Colonic mucosa (tissue), 4 donors: ENCODE measurements around the gene ERN1. TPM values are rescaled to one million over a fixed set of nuclear protein-coding genes. Genes with fewer than 3 reads are reported as not detected.
"Not testable (repeated sequence)": the region's sequence is repeated elsewhere in the genome, so short reads cannot be mapped to it uniquely, and the experiment has no call there.

Experiments
- DNase-seq: peaks from one replicate; pipeline ENCODE4 v3.0.0-alpha.2; 2020
- H3K27ac ChIP-seq: fragments of 200-600 bp; one replicate; pipeline ENCODE4 v1.8.0; 2021
- H3K27me3 ChIP-seq: fragments of 200-600 bp; one replicate; pipeline ENCODE4 v1.8.0; 2021
- H3K36me3 ChIP-seq: fragments of 200-600 bp; one replicate; pipeline ENCODE4 v1.8.0; 2021
- H3K4me1 ChIP-seq: fragments of 200-600 bp; one replicate; pipeline ENCODE4 v1.8.0; 2021; ENCODE audit warnings: mild to moderate bottlenecking
- H3K4me3 ChIP-seq: fragments of 200-600 bp; one replicate; pipeline ENCODE4 v1.8.0; 2021
- H3K9ac ChIP-seq, 2 donors: one replicate each; pipeline ENCODE4 v1.7.0; 2013; ENCODE audit warnings: control low read depth in 2 of 2, low read depth in 2 of 2, low read length in 2 of 2
- H3K9me3 ChIP-seq: fragments of 200-600 bp; one replicate; pipeline ENCODE4 v1.8.0; 2021
- CTCF ChIP-seq: fragments of 200-600 bp; IDR thresholded peaks from one replicate; pipeline ENCODE4 v1.8.0; 2022; ENCODE audit warnings: antibody characterized with exemption, mild to moderate bottlenecking
- intact Hi-C: fragments of 100-400 bp; cut with DNase I; formaldehyde crosslinking; loops from one replicate; pipeline ENCODE4 v1.14.1; 2022
- total RNA-seq, 2 donors: library from RNA; stranded (reverse); fragmentation: NEBNext Ultra II Directional in 1 of 2; extraction: Animal tissue kit (Norgen Biotek cat#: 25700) in 1 of 2; gene quantifications; one replicate each; pipeline ENCODE4 v1.2.1, GENCODE V29; 2021
- donor health status: healthy.
- donor health status: DM: no; HTN: no; CAD: no.
- donor health status: DM: no; HTN: no; CAD: no.

The ERN1 gene
- total RNA-seq, 2 donors from 2014 or later: 19.2 to 19.6 TPM

- Histone ChIP-seq H3K27ac (no peak overlapping the region), H3K9ac (no peak overlapping the region), H3K4me1 (peaks cover 3% of the 10 kb centered on the region), H3K4me3 (no peak overlapping the region), H3K36me3 (no peaks in the 10 kb centered on the region), H3K27me3 (no peaks in the 10 kb centered on the region), H3K9me3 (no peaks in the 10 kb centered on the region)
- no peak for TF ChIP-seq CTCF
- no peak for DNase-seq
- intact Hi-C loops: no loop called here
Measured at GRCh38 chr17:64008346-64008745, 121.6 kb downstream of the ERN1 start.

GRCh38 chr17:64007838-64008282, 122.1 kb downstream of the ERN1 start:
- intact Hi-C loops: no loop called here
- Histone ChIP-seq H3K4me3 (no peak overlapping the region), H3K9me3 (no peaks in the 10 kb centered on the region), H3K27ac (no peak overlapping the region), H3K9ac (no peak overlapping the region), H3K36me3 (no peaks in the 10 kb centered on the region), H3K4me1 (peaks cover 3% of the 10 kb centered on the region), H3K27me3 (no peaks in the 10 kb centered on the region)
- no peak for TF ChIP-seq CTCF
- peak; percentile 34 for DNase-seq

- H3K4me1 ChIP-seq, H3K4me3 ChIP-seq, H3K36me3 ChIP-seq, H3K9ac ChIP-seq, H3K9me3 ChIP-seq, H3K27ac ChIP-seq, intact Hi-C loops, H3K27me3 ChIP-seq: not testable (repeated sequence)
- peak; percentile 16 for DNase-seq
Measured at GRCh38 chr17:64007089-64007837, 122.7 kb downstream of the ERN1 start.

- peak; percentile 49 for DNase-seq
- Histone ChIP-seq H3K27ac (no peak overlapping the region), H3K9ac (peak overlapping the region in 1 of 2 donors; percentile 9), H3K9me3 (no peaks in the 10 kb centered on the region), H3K36me3 (no peaks in the 10 kb centered on the region), H3K4me3 (no peak overlapping the region), H3K27me3 (no peaks in the 10 kb centered on the region), H3K4me1 (peaks cover 3% of the 10 kb centered on the region)
- intact Hi-C loops: no loop called here
- TF ChIP-seq CTCF: no peak
Measured at GRCh38 chr17:64006361-64007088, 123.4 kb downstream of the ERN1 start.

GRCh38 chr17:64005734-64006167, 124.2 kb downstream of the ERN1 start:
- no peak overlapping the region for H3K4me3 ChIP-seq
- intact Hi-C loops: no loop called here
- no peaks in the 10 kb centered on the region for H3K36me3 ChIP-seq
- H3K9ac ChIP-seq: peak overlapping the region in 1 of 2 donors; percentile 26
- no peak overlapping the region for H3K27ac ChIP-seq
- H3K4me1 ChIP-seq: peaks cover 3% of the 10 kb centered on the region
- H3K9me3 ChIP-seq: no peaks in the 10 kb centered on the region
- H3K27me3 ChIP-seq: no peaks in the 10 kb centered on the region
- TF ChIP-seq CTCF: no peak
- DNase-seq: peak; percentile 60
